AG09309 (cell line): ENCODE data around the gene ZPBP.

Source experiments
- DNase-seq: peaks from one replicate; pipeline ENCODE4 v3.0.0-alpha.2; 2010; ENCODE audit warnings: low read depth
- H3K4me3 ChIP-seq: 2 replicates; pipeline ENCODE4 v1.5.1; 2011; ENCODE audit warnings: mild to moderate bottlenecking, low read depth, low read length, moderate library complexity; ENCODE audit not compliant: control insufficient read depth
- CTCF ChIP-seq: IDR thresholded peaks from 2 replicates; pipeline ENCODE4 v1.5.1; 2011; ENCODE audit warnings: mild to moderate bottlenecking, low read depth, low read length, inconsistent platforms; ENCODE audit not compliant: insufficient read depth, control insufficient read depth; ENCODE audit errors: missing control alignments

The ZPBP gene

GRCh38 chr7:49927631-49928030 lies 165.4 kb downstream of the ZPBP start:
- no peak for DNase-seq
- H3K4me3 ChIP-seq = no peak overlapping the region
- TF ChIP-seq CTCF = no peak

- no peak for TF ChIP-seq CTCF
- H3K4me3 ChIP-seq = no peak overlapping the region
- DNase-seq = no peak
These were observed 166.3 kb downstream of the ZPBP start for GRCh38 chr7:49926720-49927119.

GRCh38 chr7:49911909-49912308 lies 181.1 kb downstream of the ZPBP start:
- no peak for DNase-seq
- no peak for TF ChIP-seq CTCF
- no peak overlapping the region for H3K4me3 ChIP-seq

GRCh38 chr7:49894543-49894942 lies 198.5 kb downstream of the ZPBP start:
- DNase-seq = no peak
- TF ChIP-seq CTCF = no peak
- H3K4me3 ChIP-seq = no peak overlapping the region

- no peak for TF ChIP-seq CTCF
- DNase-seq = no peak
- no peak overlapping the region for H3K4me3 ChIP-seq
These were observed 199.9 kb downstream of the ZPBP start for GRCh38 chr7:49893131-49893530.

GRCh38 chr7:49892481-49892880 lies 200.6 kb downstream of the ZPBP start:
- TF ChIP-seq CTCF = no peak
- DNase-seq = no peak
- H3K4me3 ChIP-seq = no peak overlapping the region
